IPS-NIHi11 (cell line): ENCODE results near the gene CAMK1D.
A peak's percentile ranks its signal among the peaks of the same experiment; 100 is the strongest.
"Not testable (repeated sequence)": the region's sequence is repeated elsewhere in the genome, so short reads cannot be mapped to it uniquely, and the experiment has no call there.

Experiments used
- DNase-seq: peaks from one replicate; pipeline ENCODE4 v3.0.0; 2012; ENCODE audit warnings: mixed read lengths, low spot score

Gene CAMK1D

GRCh38 chr10:12701696-12702095, 352.3 kb downstream of the CAMK1D start:
- DNase-seq, result no peak

- no peak for DNase-seq
These were observed 352.9 kb downstream of the CAMK1D start for GRCh38 chr10:12702215-12702770.

- DNase-seq, result no peak
These were observed 353.8 kb downstream of the CAMK1D start for GRCh38 chr10:12703126-12703525.

- no peak for DNase-seq
These were observed 354.5 kb downstream of the CAMK1D start for GRCh38 chr10:12703813-12704212.

GRCh38 chr10:12704488-12704887, 355.1 kb downstream of the CAMK1D start:
- no peak for DNase-seq

- no peak for DNase-seq
These were observed 356.6 kb downstream of the CAMK1D start for GRCh38 chr10:12705943-12706342.

- peak; percentile 19 for DNase-seq
These were observed 358.3 kb downstream of the CAMK1D start for GRCh38 chr10:12707461-12708185.

- no peak for DNase-seq
These were observed 359.7 kb downstream of the CAMK1D start for GRCh38 chr10:12709000-12709401.

GRCh38 chr10:12709521-12709963, 360.2 kb downstream of the CAMK1D start:
- DNase-seq, result no peak

- DNase-seq, result no peak
These were observed 360.8 kb downstream of the CAMK1D start for GRCh38 chr10:12710157-12710556.

- DNase-seq, result peak; percentile 87
These were observed 361.4 kb downstream of the CAMK1D start for GRCh38 chr10:12710594-12711349.

- no peak for DNase-seq
These were observed 362.0 kb downstream of the CAMK1D start for GRCh38 chr10:12711350-12711708.

GRCh38 chr10:12712293-12712983, 363.1 kb downstream of the CAMK1D start:
- no peak for DNase-seq

GRCh38 chr10:12712984-12713316, 363.6 kb downstream of the CAMK1D start:
- DNase-seq, result not testable (repeated sequence)

- DNase-seq, result no peak
These were observed 366.7 kb downstream of the CAMK1D start for GRCh38 chr10:12716042-12716441.

GRCh38 chr10:12717981-12718707, 368.8 kb downstream of the CAMK1D start:
- DNase-seq, result no peak

GRCh38 chr10:12719365-12719764, 370.0 kb downstream of the CAMK1D start:
- no peak for DNase-seq

GRCh38 chr10:12720217-12720981, 371.1 kb downstream of the CAMK1D start:
- DNase-seq, result peak; percentile 20

- DNase-seq, result no peak
These were observed 372.0 kb downstream of the CAMK1D start for GRCh38 chr10:12721334-12721733.

- DNase-seq, result no peak
These were observed 373.9 kb downstream of the CAMK1D start for GRCh38 chr10:12723220-12723619.
